HepG2 (cell line): ENCODE data around the gene PCYOX1L. TPM values are rescaled to one million over a fixed set of nuclear protein-coding genes. Genes with fewer than 3 reads are reported as not detected.

ENCODE experiments used
- EED ChIP-seq: sonication (generic); formaldehyde crosslinking; IDR thresholded peaks from 2 replicates; pipeline ENCODE4 v1.5.0; 2020; ENCODE audit warnings: mild to moderate bottlenecking, missing genetic modification reagents
- HNRNPL ChIP-seq: fragments of 200-400 bp; formaldehyde crosslinking; IDR thresholded peaks from 2 replicates; pipeline ENCODE4 v1.6.1; 2017; ENCODE audit warnings: mild to moderate bottlenecking, low read depth, low read length
- ISX ChIP-seq: sonication (generic); formaldehyde crosslinking; conservative IDR thresholded peaks from 2 replicates; pipeline ENCODE4 v1.5.0; 2020; ENCODE audit warnings: missing genetic modification reagents
- JARID2 ChIP-seq: sonication (generic); formaldehyde crosslinking; IDR thresholded peaks from 2 replicates; pipeline ENCODE4 v1.8.1; 2023; ENCODE audit warnings: missing genetic modification reagents, inconsistent platforms; ENCODE audit not compliant: insufficient replicate concordance
- REL ChIP-seq: sonication (generic); formaldehyde crosslinking; conservative IDR thresholded peaks from 2 replicates; pipeline ENCODE4 v1.8.0; 2022; ENCODE audit warnings: mild to moderate bottlenecking, missing genetic modification reagents, moderate library complexity
- SOX6 ChIP-seq, 2 experiments: fragments of 450-650 bp in 1 of 2; sonication (generic) in 1 of 2; formaldehyde crosslinking in 1 of 2; IDR thresholded peaks; 2 replicates each; pipeline versions ENCODE4 v1.4.0 to v1.6.1; 2017 to 2020; ENCODE audit warnings: antibody characterized with exemption in 1 of 2, mild to moderate bottlenecking in 1 of 2, missing genetic modification reagents in 1 of 2
- U2AF2 ChIP-seq: fragments of 200-400 bp; formaldehyde crosslinking; IDR thresholded peaks from 2 replicates; pipeline ENCODE4 v1.6.1; 2017; ENCODE audit warnings: low read depth, mild to moderate bottlenecking, low read length
- ZMYM2 ChIP-seq: sonication (generic); formaldehyde crosslinking; IDR thresholded peaks from 2 replicates; pipeline ENCODE4 v1.8.0; 2022; ENCODE audit warnings: mild to moderate bottlenecking, missing genetic modification reagents
- ZNF224 ChIP-seq: sonication (generic); formaldehyde crosslinking; IDR thresholded peaks from 2 replicates; pipeline ENCODE4 v1.5.0; 2020; ENCODE audit warnings: mild to moderate bottlenecking, missing genetic modification reagents
- ZNF251 ChIP-seq: sonication (generic); formaldehyde crosslinking; IDR thresholded peaks from 2 replicates; pipeline ENCODE4 v1.9.0; 2021; ENCODE audit warnings: mild to moderate bottlenecking, missing genetic modification reagents
- ZNF44 ChIP-seq: sonication (generic); formaldehyde crosslinking; IDR thresholded peaks from 2 replicates; pipeline ENCODE4 v1.5.1; 2020; ENCODE audit warnings: mild to moderate bottlenecking, missing genetic modification reagents
- ZNF552 ChIP-seq: sonication (generic); formaldehyde crosslinking; IDR thresholded peaks from 2 replicates; pipeline ENCODE4 v1.9.0; 2022; ENCODE audit warnings: missing genetic modification reagents, mild to moderate bottlenecking, borderline replicate concordance
- ZNF569 ChIP-seq: sonication (generic); formaldehyde crosslinking; IDR thresholded peaks from 2 replicates; pipeline ENCODE4 v1.5.0; 2020; ENCODE audit warnings: mild to moderate bottlenecking, missing genetic modification reagents, moderate library complexity, borderline replicate concordance
- ZNF629 ChIP-seq: sonication (generic); formaldehyde crosslinking; conservative IDR thresholded peaks from 2 replicates; pipeline ENCODE4 v1.5.0; 2020; ENCODE audit warnings: missing genetic modification reagents
- ZNF83 ChIP-seq: sonication (generic); formaldehyde crosslinking; IDR thresholded peaks from 2 replicates; pipeline ENCODE4 v1.4.0; 2020; ENCODE audit warnings: missing genetic modification reagents, mild to moderate bottlenecking, borderline replicate concordance
- polyA plus RNA-seq, 8 experiments: library from polyadenylated mRNA; depleted of rRNA in 3 of 8; stranded (reverse) in 7 of 8; unstranded in 1 of 8; fragments of >200 nt; fragmentation: Illumina TruSeq in 4 of 8; extraction: Trizol in 4 of 8; gene quantifications; 2 replicates each; pipeline versions ENCODE4 v1.2.1 to v1.2.3, GENCODE V29; 2011 to 2016; ENCODE audit warnings: low read depth in 4 of 8, missing spikeins in 1 of 8, mixed read lengths in 1 of 8; ENCODE audit not compliant: insufficient read depth in 1 of 8
- total RNA-seq, 5 experiments: library from RNA; depleted of rRNA; stranded (reverse); fragments of >200 nt; fragmentation: Illumina TruSeq; extraction: Trizol; gene quantifications; 2 replicates each; pipeline ENCODE4 v1.2.3, GENCODE V29; 2016; ENCODE audit warnings: low read depth in 1 of 5
- TF ChIP-seq, protein P1 (sequence below): sonication (generic); formaldehyde crosslinking; IDR thresholded peaks from 2 replicates; pipeline ENCODE4 v1.4.0; 2020; ENCODE audit warnings: missing genetic modification reagents, borderline replicate concordance
- TF ChIP-seq, protein P2 (sequence below): IDR thresholded peaks from 2 replicates; pipeline ENCODE4 v1.6.1; 2012; ENCODE audit warnings: low read length, improper control_type of control experiment
- TF ChIP-seq, protein P3 (sequence below): sonication (generic); formaldehyde crosslinking; IDR thresholded peaks from 2 replicates; pipeline ENCODE4 v1.8.0; 2022; ENCODE audit warnings: missing genetic modification reagents, mild to moderate bottlenecking, moderate library complexity, borderline replicate concordance
- TF ChIP-seq, protein P4 (sequence below): sonication (generic); formaldehyde crosslinking; IDR thresholded peaks from 2 replicates; pipeline ENCODE4 v1.4.0; 2020; ENCODE audit warnings: mild to moderate bottlenecking, low read depth, missing genetic modification reagents

The PCYOX1L gene
- total and polyA plus RNA-seq, 2 of the 13 experiments (the other 11 are each of a cell fraction or from before 2014, with no cell fraction given) = 1.00 to 3.7 TPM

DNA sequence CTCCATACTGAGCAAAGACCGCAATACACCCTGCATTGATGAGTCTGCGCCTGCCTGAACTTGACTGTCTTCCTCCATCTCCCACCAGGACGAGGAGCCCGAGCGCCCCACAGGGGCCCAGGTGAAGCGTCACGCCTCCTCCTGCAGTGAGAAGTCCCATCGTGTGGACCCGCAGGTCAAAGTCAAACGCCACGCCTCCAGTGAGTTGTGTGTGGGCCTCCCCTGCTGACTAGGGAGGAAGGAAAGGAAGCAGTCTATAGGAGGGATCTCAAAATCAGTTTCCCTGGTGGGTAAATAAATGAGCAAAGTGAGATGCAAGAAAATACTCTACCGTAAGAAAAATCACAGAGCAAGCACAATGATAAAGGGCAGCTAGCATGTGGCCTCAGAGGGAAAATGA lies 35.3 kb upstream of the PCYOX1L start (continued):
- TF ChIP-seq, protein P1, sequence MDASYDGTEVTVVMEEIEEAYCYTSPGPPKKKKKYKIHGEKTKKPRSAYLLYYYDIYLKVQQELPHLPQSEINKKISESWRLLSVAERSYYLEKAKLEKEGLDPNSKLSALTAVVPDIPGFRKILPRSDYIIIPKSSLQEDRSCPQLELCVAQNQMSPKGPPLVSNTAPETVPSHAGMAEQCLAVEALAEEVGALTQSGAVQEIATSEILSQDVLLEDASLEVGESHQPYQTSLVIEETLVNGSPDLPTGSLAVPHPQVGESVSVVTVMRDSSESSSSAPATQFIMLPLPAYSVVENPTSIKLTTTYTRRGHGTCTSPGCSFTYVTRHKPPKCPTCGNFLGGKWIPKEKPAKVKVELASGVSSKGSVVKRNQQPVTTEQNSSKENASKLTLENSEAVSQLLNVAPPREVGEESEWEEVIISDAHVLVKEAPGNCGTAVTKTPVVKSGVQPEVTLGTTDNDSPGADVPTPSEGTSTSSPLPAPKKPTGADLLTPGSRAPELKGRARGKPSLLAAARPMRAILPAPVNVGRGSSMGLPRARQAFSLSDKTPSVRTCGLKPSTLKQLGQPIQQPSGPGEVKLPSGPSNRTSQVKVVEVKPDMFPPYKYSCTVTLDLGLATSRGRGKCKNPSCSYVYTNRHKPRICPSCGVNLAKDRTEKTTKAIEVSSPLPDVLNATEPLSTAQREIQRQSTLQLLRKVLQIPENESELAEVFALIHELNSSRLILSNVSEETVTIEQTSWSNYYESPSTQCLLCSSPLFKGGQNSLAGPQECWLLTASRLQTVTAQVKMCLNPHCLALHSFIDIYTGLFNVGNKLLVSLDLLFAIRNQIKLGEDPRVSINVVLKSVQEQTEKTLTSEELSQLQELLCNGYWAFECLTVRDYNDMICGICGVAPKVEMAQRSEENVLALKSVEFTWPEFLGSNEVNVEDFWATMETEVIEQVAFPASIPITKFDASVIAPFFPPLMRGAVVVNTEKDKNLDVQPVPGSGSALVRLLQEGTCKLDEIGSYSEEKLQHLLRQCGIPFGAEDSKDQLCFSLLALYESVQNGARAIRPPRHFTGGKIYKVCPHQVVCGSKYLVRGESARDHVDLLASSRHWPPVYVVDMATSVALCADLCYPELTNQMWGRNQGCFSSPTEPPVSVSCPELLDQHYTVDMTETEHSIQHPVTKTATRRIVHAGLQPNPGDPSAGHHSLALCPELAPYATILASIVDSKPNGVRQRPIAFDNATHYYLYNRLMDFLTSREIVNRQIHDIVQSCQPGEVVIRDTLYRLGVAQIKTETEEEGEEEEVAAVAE (CRISPR knock-in tag) = no peak
- TF ChIP-seq, protein P2, sequence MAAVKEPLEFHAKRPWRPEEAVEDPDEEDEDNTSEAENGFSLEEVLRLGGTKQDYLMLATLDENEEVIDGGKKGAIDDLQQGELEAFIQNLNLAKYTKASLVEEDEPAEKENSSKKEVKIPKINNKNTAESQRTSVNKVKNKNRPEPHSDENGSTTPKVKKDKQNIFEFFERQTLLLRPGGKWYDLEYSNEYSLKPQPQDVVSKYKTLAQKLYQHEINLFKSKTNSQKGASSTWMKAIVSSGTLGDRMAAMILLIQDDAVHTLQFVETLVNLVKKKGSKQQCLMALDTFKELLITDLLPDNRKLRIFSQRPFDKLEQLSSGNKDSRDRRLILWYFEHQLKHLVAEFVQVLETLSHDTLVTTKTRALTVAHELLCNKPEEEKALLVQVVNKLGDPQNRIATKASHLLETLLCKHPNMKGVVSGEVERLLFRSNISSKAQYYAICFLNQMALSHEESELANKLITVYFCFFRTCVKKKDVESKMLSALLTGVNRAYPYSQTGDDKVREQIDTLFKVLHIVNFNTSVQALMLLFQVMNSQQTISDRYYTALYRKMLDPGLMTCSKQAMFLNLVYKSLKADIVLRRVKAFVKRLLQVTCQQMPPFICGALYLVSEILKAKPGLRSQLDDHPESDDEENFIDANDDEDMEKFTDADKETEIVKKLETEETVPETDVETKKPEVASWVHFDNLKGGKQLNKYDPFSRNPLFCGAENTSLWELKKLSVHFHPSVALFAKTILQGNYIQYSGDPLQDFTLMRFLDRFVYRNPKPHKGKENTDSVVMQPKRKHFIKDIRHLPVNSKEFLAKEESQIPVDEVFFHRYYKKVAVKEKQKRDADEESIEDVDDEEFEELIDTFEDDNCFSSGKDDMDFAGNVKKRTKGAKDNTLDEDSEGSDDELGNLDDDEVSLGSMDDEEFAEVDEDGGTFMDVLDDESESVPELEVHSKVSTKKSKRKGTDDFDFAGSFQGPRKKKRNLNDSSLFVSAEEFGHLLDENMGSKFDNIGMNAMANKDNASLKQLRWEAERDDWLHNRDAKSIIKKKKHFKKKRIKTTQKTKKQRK = no peak
- TF ChIP-seq, protein P3, sequence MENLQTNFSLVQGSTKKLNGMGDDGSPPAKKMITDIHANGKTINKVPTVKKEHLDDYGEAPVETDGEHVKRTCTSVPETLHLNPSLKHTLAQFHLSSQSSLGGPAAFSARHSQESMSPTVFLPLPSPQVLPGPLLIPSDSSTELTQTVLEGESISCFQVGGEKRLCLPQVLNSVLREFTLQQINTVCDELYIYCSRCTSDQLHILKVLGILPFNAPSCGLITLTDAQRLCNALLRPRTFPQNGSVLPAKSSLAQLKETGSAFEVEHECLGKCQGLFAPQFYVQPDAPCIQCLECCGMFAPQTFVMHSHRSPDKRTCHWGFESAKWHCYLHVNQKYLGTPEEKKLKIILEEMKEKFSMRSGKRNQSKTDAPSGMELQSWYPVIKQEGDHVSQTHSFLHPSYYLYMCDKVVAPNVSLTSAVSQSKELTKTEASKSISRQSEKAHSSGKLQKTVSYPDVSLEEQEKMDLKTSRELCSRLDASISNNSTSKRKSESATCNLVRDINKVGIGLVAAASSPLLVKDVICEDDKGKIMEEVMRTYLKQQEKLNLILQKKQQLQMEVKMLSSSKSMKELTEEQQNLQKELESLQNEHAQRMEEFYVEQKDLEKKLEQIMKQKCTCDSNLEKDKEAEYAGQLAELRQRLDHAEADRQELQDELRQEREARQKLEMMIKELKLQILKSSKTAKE (CRISPR knock-in tag) = no peak
- TF ChIP-seq EED (CRISPR knock-in tag) (no peak), REL (CRISPR knock-in tag) (no peak), ZNF629 (CRISPR knock-in tag) (no peak), ZNF224 (CRISPR knock-in tag) (no peak), U2AF2 (no peak), HNRNPL (no peak), ZNF44 (no peak), ZMYM2 (CRISPR knock-in tag) (no peak), ZNF569 (CRISPR knock-in tag) (no peak), SOX6 (IDR thresholded peaks at IDR 0.05) (no peak), SOX6 (CRISPR knock-in tag; IDR thresholded peaks at IDR 0.05) (peak; percentile 50; the same call in 1 of the 2 replicates), JARID2 (CRISPR knock-in tag) (no peak), ZNF552 (CRISPR knock-in tag) (no peak), ISX (no peak), ZNF251 (CRISPR knock-in tag) (no peak), ZNF83 (no peak)
- TF ChIP-seq, protein P4, sequence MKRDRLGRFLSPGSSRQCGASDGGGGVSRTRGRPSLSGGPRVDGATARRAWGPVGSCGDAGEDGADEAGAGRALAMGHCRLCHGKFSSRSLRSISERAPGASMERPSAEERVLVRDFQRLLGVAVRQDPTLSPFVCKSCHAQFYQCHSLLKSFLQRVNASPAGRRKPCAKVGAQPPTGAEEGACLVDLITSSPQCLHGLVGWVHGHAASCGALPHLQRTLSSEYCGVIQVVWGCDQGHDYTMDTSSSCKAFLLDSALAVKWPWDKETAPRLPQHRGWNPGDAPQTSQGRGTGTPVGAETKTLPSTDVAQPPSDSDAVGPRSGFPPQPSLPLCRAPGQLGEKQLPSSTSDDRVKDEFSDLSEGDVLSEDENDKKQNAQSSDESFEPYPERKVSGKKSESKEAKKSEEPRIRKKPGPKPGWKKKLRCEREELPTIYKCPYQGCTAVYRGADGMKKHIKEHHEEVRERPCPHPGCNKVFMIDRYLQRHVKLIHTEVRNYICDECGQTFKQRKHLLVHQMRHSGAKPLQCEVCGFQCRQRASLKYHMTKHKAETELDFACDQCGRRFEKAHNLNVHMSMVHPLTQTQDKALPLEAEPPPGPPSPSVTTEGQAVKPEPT = no peak
